Thyroid gland (tissue), 4 donors: ENCODE results near the gene NIPAL3.

ENCODE experiments used
- CTCF ChIP-seq, 6 experiments: fragments of 200-600 bp in 3 of 6; fragments of 450-650 bp in 3 of 6; sonication (generic) in 3 of 6; IDR thresholded peaks; one replicate each; pipeline ENCODE4 v1.5.1; 2016 to 2019; ENCODE audit warnings: antibody characterized with exemption in 6 of 6, mild to moderate bottlenecking in 2 of 6, inconsistent platforms in 1 of 6, moderate library complexity in 1 of 6
- POLR2A ChIP-seq, 2 donors: fragments of 450-650 bp; IDR thresholded peaks; one replicate each; pipeline ENCODE4 v1.6.1; 2017; ENCODE audit warnings: antibody characterized with exemption in 2 of 2, mild to moderate bottlenecking in 2 of 2, moderate library complexity in 1 of 2

DNA sequence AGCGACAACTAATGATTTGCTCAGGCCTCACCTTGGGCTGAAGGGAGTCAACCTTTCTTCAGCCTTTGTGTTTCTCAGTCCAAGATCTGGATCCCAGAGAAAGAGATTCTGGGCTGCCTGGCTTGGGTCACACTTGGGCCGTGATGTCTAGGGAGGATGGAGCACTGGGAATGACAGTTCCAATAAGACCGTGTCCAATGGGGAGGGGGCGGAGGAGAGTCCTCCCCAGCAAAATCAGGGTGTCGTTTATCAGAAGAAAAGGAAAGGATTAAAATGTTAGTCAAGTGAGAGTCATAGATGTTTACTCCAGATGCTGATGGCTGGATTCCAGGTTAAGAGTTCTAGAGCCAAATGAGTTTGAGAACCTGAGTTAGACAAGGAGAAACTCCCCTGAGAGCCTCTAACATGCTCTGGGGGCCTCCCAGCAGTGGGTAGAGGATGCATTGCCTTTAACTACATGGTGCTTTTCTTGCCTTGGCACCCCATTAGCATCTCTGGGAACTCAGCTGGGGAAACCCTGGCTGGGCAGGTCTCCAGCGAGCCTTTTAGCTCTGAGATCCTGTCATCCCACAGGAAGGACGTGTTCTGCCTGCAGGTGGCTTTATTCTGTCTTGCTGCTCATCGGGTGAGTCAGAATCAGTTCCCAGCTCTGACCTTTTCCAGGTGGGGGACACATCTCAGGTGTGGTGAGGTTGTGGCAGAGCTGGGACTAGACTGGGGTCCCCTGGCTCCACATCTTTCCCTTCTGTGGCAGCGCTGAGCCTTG lies 22.2 kb downstream of the NIPAL3 start:
- no peak for TF ChIP-seq POLR2A (IDR thresholded peaks at IDR 0.05)
- no peak for TF ChIP-seq CTCF (IDR thresholded peaks at IDR 0.05)
